IPS-18c (cell line): ENCODE measurements around the gene PPP2R2B.

Source experiments
- H3K4me3 ChIP-seq: 2 replicates; pipeline ENCODE4 v1.7.0; 2013; ENCODE audit warnings: low read depth, mild to moderate bottlenecking, low read length, moderate library complexity; ENCODE audit not compliant: insufficient read depth
- H3K9me3 ChIP-seq: one replicate; pipeline ENCODE4 v1.6.1; 2013; ENCODE audit warnings: mild to moderate bottlenecking, low read length, moderate library complexity; ENCODE audit not compliant: control insufficient read depth, insufficient read depth

PPP2R2B gene

GRCh38 chr5:146852089-146852488 is 26.5 kb downstream of the PPP2R2B start:
- Histone ChIP-seq H3K9me3 (no peaks in the 10 kb centered on the region), H3K4me3 (no peak overlapping the region)

- Histone ChIP-seq H3K9me3 (no peaks in the 10 kb centered on the region), H3K4me3 (no peak overlapping the region)
These were observed 27.4 kb downstream of the PPP2R2B start for GRCh38 chr5:146851133-146851532.

- no peak overlapping the region for H3K4me3 ChIP-seq
- no peaks in the 10 kb centered on the region for H3K9me3 ChIP-seq
These were observed 28.8 kb downstream of the PPP2R2B start for GRCh38 chr5:146849694-146850303.

GRCh38 chr5:146848133-146848532 is 30.4 kb downstream of the PPP2R2B start:
- H3K4me3 ChIP-seq = no peak overlapping the region
- no peaks in the 10 kb centered on the region for H3K9me3 ChIP-seq

- H3K4me3 ChIP-seq = no peak overlapping the region
- H3K9me3 ChIP-seq = no peaks in the 10 kb centered on the region
These were observed 38.5 kb downstream of the PPP2R2B start for GRCh38 chr5:146840016-146840415.

GRCh38 chr5:146836226-146836842 is 42.2 kb downstream of the PPP2R2B start:
- no peaks in the 10 kb centered on the region for H3K9me3 ChIP-seq
- H3K4me3 ChIP-seq = no peak overlapping the region

GRCh38 chr5:146832985-146833732 is 45.4 kb downstream of the PPP2R2B start:
- Histone ChIP-seq H3K4me3 (no peak overlapping the region), H3K9me3 (no peaks in the 10 kb centered on the region)

- Histone ChIP-seq H3K4me3 (no peak overlapping the region), H3K9me3 (no peaks in the 10 kb centered on the region)
These were observed 50.2 kb downstream of the PPP2R2B start for GRCh38 chr5:146828385-146828784.

GRCh38 chr5:146827901-146828300 is 50.7 kb downstream of the PPP2R2B start:
- Histone ChIP-seq H3K9me3 (no peaks in the 10 kb centered on the region), H3K4me3 (no peak overlapping the region)

GRCh38 chr5:146825033-146825432 is 53.5 kb downstream of the PPP2R2B start:
- Histone ChIP-seq H3K9me3 (no peaks in the 10 kb centered on the region), H3K4me3 (no peak overlapping the region)

- Histone ChIP-seq H3K9me3 (no peaks in the 10 kb centered on the region), H3K4me3 (no peak overlapping the region)
These were observed 56.8 kb downstream of the PPP2R2B start for GRCh38 chr5:146821732-146822131.

GRCh38 chr5:146820987-146821386 is 57.6 kb downstream of the PPP2R2B start:
- Histone ChIP-seq H3K4me3 (no peak overlapping the region), H3K9me3 (no peaks in the 10 kb centered on the region)

- H3K4me3 ChIP-seq = no peak overlapping the region
- H3K9me3 ChIP-seq = no peaks in the 10 kb centered on the region
These were observed 59.7 kb downstream of the PPP2R2B start for GRCh38 chr5:146818822-146819221.

- Histone ChIP-seq H3K9me3 (no peaks in the 10 kb centered on the region), H3K4me3 (no peak overlapping the region)
These were observed 60.6 kb downstream of the PPP2R2B start for GRCh38 chr5:146817973-146818372.

GRCh38 chr5:146816775-146817387 is 61.7 kb downstream of the PPP2R2B start:
- Histone ChIP-seq H3K9me3 (no peaks in the 10 kb centered on the region), H3K4me3 (no peak overlapping the region)

GRCh38 chr5:146815411-146815810 is 63.1 kb downstream of the PPP2R2B start:
- no peak overlapping the region for H3K4me3 ChIP-seq

GRCh38 chr5:146813346-146814157 is 65.0 kb downstream of the PPP2R2B start:
- Histone ChIP-seq H3K9me3 (no peaks in the 10 kb centered on the region), H3K4me3 (no peak overlapping the region)

More at GRCh38 chr5:146815411-146815810, 63.1 kb downstream of the PPP2R2B start:
- no peaks in the 10 kb centered on the region for H3K9me3 ChIP-seq
